Fibroblast of lung (primary cell): Measurements from ENCODE around the gene COL15A1. TPM values are rescaled to one million over a fixed set of nuclear protein-coding genes. Genes with fewer than 3 reads are reported as not detected.

Experiments used
- DNase-seq, 2 donors: peaks; one replicate each; pipeline versions ENCODE4 v3.0.0 to v3.0.0-alpha.2; 2010; ENCODE audit warnings: low read depth in 2 of 2
- H2AFZ ChIP-seq: 2 replicates; pipeline ENCODE4 v1.5.1; 2012; ENCODE audit warnings: low read length, control low read depth, inconsistent platforms
- H3K27ac ChIP-seq: 2 replicates; pipeline ENCODE4 v1.5.1; 2011; ENCODE audit warnings: low read length, control low read depth; ENCODE audit not compliant: insufficient read depth
- H3K27me3 ChIP-seq: 2 replicates; pipeline ENCODE4 v1.5.1; 2011; ENCODE audit warnings: mild to moderate bottlenecking, low read length; ENCODE audit not compliant: control insufficient read depth, insufficient read depth
- H3K36me3 ChIP-seq: 2 replicates; pipeline ENCODE4 v1.5.1; 2011; ENCODE audit warnings: low read length; ENCODE audit not compliant: control insufficient read depth, insufficient read depth
- H3K4me1 ChIP-seq: 2 replicates; pipeline ENCODE4 v1.5.1; 2011; ENCODE audit warnings: low read length; ENCODE audit not compliant: control insufficient read depth, insufficient read depth; ENCODE audit errors: extremely low read depth
- H3K4me2 ChIP-seq: 2 replicates; pipeline ENCODE4 v1.5.1; 2011; ENCODE audit warnings: low read length, control low read depth; ENCODE audit not compliant: insufficient read depth; ENCODE audit errors: extremely low read depth
- H3K4me3 ChIP-seq, 4 experiments: fragments of 200-600 bp in 1 of 4; sonication (generic) in 1 of 4; replicated peaks in 1 of 4; 2 replicates each; pipeline ENCODE4 v1.5.1; 2011 to 2016; ENCODE audit warnings: low read length in 4 of 4, low read depth in 3 of 4, mild to moderate bottlenecking in 3 of 4, control low read depth in 2 of 4, inconsistent platforms in 1 of 4, mixed read lengths in 1 of 4; ENCODE audit not compliant: insufficient read depth in 1 of 4; ENCODE audit errors: control extremely low read depth in 1 of 4
- H3K79me2 ChIP-seq: 2 replicates; pipeline ENCODE4 v1.5.1; 2012; ENCODE audit warnings: mild to moderate bottlenecking, low read length, inconsistent platforms; ENCODE audit not compliant: control insufficient read depth, insufficient read depth
- H3K9ac ChIP-seq: 2 replicates; pipeline ENCODE4 v1.5.1; 2011; ENCODE audit warnings: mild to moderate bottlenecking, low read length, control low read depth; ENCODE audit not compliant: insufficient read depth
- H3K9me3 ChIP-seq: 2 replicates; pipeline ENCODE4 v1.5.1; 2012; ENCODE audit warnings: low read depth, low read length; ENCODE audit not compliant: control insufficient read depth, insufficient read depth
- H4K20me1 ChIP-seq: 2 replicates; pipeline ENCODE4 v1.5.1; 2011; ENCODE audit warnings: low read length; ENCODE audit not compliant: control insufficient read depth, insufficient read depth; ENCODE audit errors: extremely low read depth
- CTCF ChIP-seq, 2 donors: IDR thresholded peaks in 1 of 2; conservative IDR thresholded peaks in 1 of 2; 1 replicate in 1 of 2; 2 replicates in 1 of 2; pipeline ENCODE4 v1.5.1; 2011 to 2012; ENCODE audit warnings: low read length in 2 of 2, control low read depth in 1 of 2, inconsistent platforms in 1 of 2, low read depth in 1 of 2, mild to moderate bottlenecking in 1 of 2
- EZH2 ChIP-seq: IDR thresholded peaks from 2 replicates; pipeline ENCODE4 v1.5.1; 2012; ENCODE audit warnings: low read length, control low read depth, mild to moderate bottlenecking; ENCODE audit errors: missing control alignments
- polyA plus RNA-seq, 2 donors: library from polyadenylated mRNA; depleted of rRNA in 1 of 2; stranded (reverse) in 1 of 2; unstranded in 1 of 2; fragments of >200 nt; gene quantifications; 2 replicates each; pipeline ENCODE4 v1.2.1, GENCODE V29; 2011 to 2012; ENCODE audit warnings: missing spikeins in 1 of 2
- total RNA-seq: library from RNA; depleted of rRNA; stranded (reverse); fragments of >200 nt; gene quantifications from 2 replicates; pipeline ENCODE4 v1.2.1, GENCODE V29; 2014

Gene COL15A1
- total and polyA plus RNA-seq, 2 donors (not counting 1 experiment from before 2014, with no cell fraction given): 13.3 to 41.0 TPM

GRCh38 chr9:98974106-98974505, 30.4 kb downstream of the COL15A1 start:
- Histone ChIP-seq H3K9ac (no peak overlapping the region), H3K4me2 (no peak overlapping the region), H3K4me3 (no peak overlapping the region), H2AFZ (no peak overlapping the region), H4K20me1 (no peaks in the 10 kb centered on the region), H3K79me2 (no peaks in the 10 kb centered on the region), H3K27ac (no peak overlapping the region), H3K36me3 (no peaks in the 10 kb centered on the region), H3K9me3 (no peaks in the 10 kb centered on the region), H3K27me3 (peaks cover 4% of the 10 kb centered on the region), H3K4me1 (peaks cover 14% of the 10 kb centered on the region)
- TF ChIP-seq EZH2 (no peak), CTCF (conservative IDR thresholded peaks at IDR 0.05 in 1 of 2, IDR thresholded peaks at IDR 0.05 in 1 of 2; ENCODE audit: low read depth in 1 of 2, low read length in 2 of 2) (no peak)
- DNase-seq: no peak

GRCh38 chr9:98974554-98974953, 30.8 kb downstream of the COL15A1 start:
- no peaks in the 10 kb centered on the region for H3K9me3 ChIP-seq
- no peak for DNase-seq
- peak overlapping the region; percentile 89 for H3K4me2 ChIP-seq
- H2AFZ ChIP-seq: no peak overlapping the region
- no peak overlapping the region for H3K27ac ChIP-seq
- H3K27me3 ChIP-seq: peaks cover 4% of the 10 kb centered on the region
- TF ChIP-seq CTCF (conservative IDR thresholded peaks at IDR 0.05 in 1 of 2, IDR thresholded peaks at IDR 0.05 in 1 of 2; ENCODE audit: low read depth in 1 of 2, low read length in 2 of 2) (no peak), EZH2 (no peak)
- H3K4me1 ChIP-seq: peaks cover 14% of the 10 kb centered on the region
- H3K36me3 ChIP-seq: no peaks in the 10 kb centered on the region
- no peaks in the 10 kb centered on the region for H3K79me2 ChIP-seq
- no peaks in the 10 kb centered on the region for H4K20me1 ChIP-seq
- H3K4me3 ChIP-seq: no peak overlapping the region
- no peak overlapping the region for H3K9ac ChIP-seq

- peak; percentile 57 for TF ChIP-seq EZH2
- TF ChIP-seq CTCF (conservative IDR thresholded peaks at IDR 0.05 in 1 of 2, IDR thresholded peaks at IDR 0.05 in 1 of 2; ENCODE audit: low read depth in 1 of 2, low read length in 2 of 2): peak; percentile 94 to 100
- Histone ChIP-seq H3K4me1 (peaks cover 14% of the 10 kb centered on the region), H3K9me3 (no peaks in the 10 kb centered on the region), H3K27ac (no peak overlapping the region), H3K9ac (peak overlapping the region; percentile 40), H2AFZ (peak overlapping the region; percentile 64), H3K79me2 (no peaks in the 10 kb centered on the region), H3K4me3 (peak overlapping the region; percentile 22 to 47 (median 36)), H3K4me2 (peak overlapping the region; percentile 89), H3K36me3 (no peaks in the 10 kb centered on the region), H3K27me3 (peaks cover 4% of the 10 kb centered on the region), H4K20me1 (no peaks in the 10 kb centered on the region)
- DNase-seq: peak; percentile 62 to 66
Observed at GRCh38 chr9:98974994-98975712, 31.4 kb downstream of the COL15A1 start.
